HEK293 (cell line): ENCODE measurements around the gene OBSCN.
"Not testable (repeated sequence)": the region's sequence is repeated elsewhere in the genome, so short reads cannot be mapped to it uniquely, and the experiment has no call there.

Source experiments
- CTCF ChIA-PET: fragments of 350-600 bp; formaldehyde crosslinking; extraction: SDS; loops from one replicate; lab custom pipeline; 2021; ENCODE audit warnings: antibody characterized with exemption; lab: Yijun Ruan, JAX
- POLR2A ChIA-PET: fragments of 300-600 bp; formaldehyde crosslinking; extraction: SDS; loops from one replicate; lab custom pipeline; 2020; ENCODE audit warnings: antibody characterized with exemption, inconsistent platforms; lab: Yijun Ruan, JAX
- H3K27ac ChIP-seq: fragments of 200-500 bp; sonication (Bioruptor generic); 2 replicates; pipeline ENCODE4 v1.5.1; 2014; ENCODE audit warnings: low read depth, low read length, control low read depth, inconsistent platforms; ENCODE audit errors: extremely low read depth
- H3K36me3 ChIP-seq, 2 experiments: fragments of 200-500 bp in 1 of 2; sonication (Bioruptor generic) in 1 of 2; 1 replicate in 1 of 2; 2 replicates in 1 of 2; pipeline ENCODE4 v1.5.1; 2014 to 2017; ENCODE audit warnings: inconsistent platforms in 2 of 2, low read length in 2 of 2; ENCODE audit not compliant: control insufficient read depth in 2 of 2, insufficient read depth in 1 of 2
- H3K4me1 ChIP-seq: fragments of 200-500 bp; sonication (Bioruptor generic); 2 replicates; pipeline ENCODE4 v1.5.1; 2014; ENCODE audit warnings: mild to moderate bottlenecking, low read length, inconsistent platforms; ENCODE audit not compliant: control insufficient read depth, insufficient read depth
- H3K4me3 ChIP-seq: 2 replicates; pipeline ENCODE4 v1.5.1; 2011; ENCODE audit warnings: low read depth, mild to moderate bottlenecking, control low read depth, low read length, moderate library complexity
- H3K9me3 ChIP-seq: fragments of 200-500 bp; sonication (Bioruptor generic); 2 replicates; pipeline ENCODE4 v1.5.1; 2014; ENCODE audit warnings: low read depth, low read length, inconsistent platforms; ENCODE audit not compliant: control insufficient read depth, insufficient read depth
- BCL11B ChIP-seq: fragments of 450-650 bp; formaldehyde crosslinking; IDR thresholded peaks from 2 replicates; pipeline ENCODE4 v1.5.1; 2016; ENCODE audit warnings: low read depth, missing biosample characterization, missing genetic modification characterization
- GLIS1 ChIP-seq: fragments of 450-650 bp; formaldehyde crosslinking; IDR thresholded peaks from 2 replicates; pipeline ENCODE4 v1.5.1; 2016; ENCODE audit warnings: missing biosample characterization, missing genetic modification characterization
- TRIM28 ChIP-seq: IDR thresholded peaks from 2 replicates; pipeline ENCODE4 v1.6.1; 2011; ENCODE audit warnings: low read length, control low read depth, borderline replicate concordance
- ZBTB6 ChIP-seq: fragments of 450-650 bp; formaldehyde crosslinking; IDR thresholded peaks from 2 replicates; pipeline ENCODE4 v1.5.1; 2017; ENCODE audit warnings: missing biosample characterization, missing genetic modification characterization
- ZNF10 ChIP-seq: fragments of 450-650 bp; formaldehyde crosslinking; IDR thresholded peaks from 2 replicates; pipeline ENCODE4 v1.5.1; 2017; ENCODE audit warnings: missing biosample characterization, missing genetic modification characterization
- ZNF121 ChIP-seq: fragments of 450-650 bp; formaldehyde crosslinking; IDR thresholded peaks from 2 replicates; pipeline ENCODE4 v1.5.1; 2016; ENCODE audit warnings: missing biosample characterization, missing genetic modification characterization
- ZNF133 ChIP-seq: fragments of 450-650 bp; formaldehyde crosslinking; IDR thresholded peaks from 2 replicates; pipeline ENCODE4 v1.5.1; 2016; ENCODE audit warnings: missing biosample characterization, missing genetic modification characterization
- ZNF138 ChIP-seq: fragments of 450-650 bp; formaldehyde crosslinking; IDR thresholded peaks from 2 replicates; pipeline ENCODE4 v1.5.1; 2016; ENCODE audit warnings: missing biosample characterization, missing genetic modification characterization, borderline replicate concordance
- ZNF184 ChIP-seq: fragments of 450-650 bp; IDR thresholded peaks from 2 replicates; pipeline ENCODE4 v1.5.1; 2018; ENCODE audit warnings: missing biosample characterization, mild to moderate bottlenecking, missing genetic modification characterization
- ZNF280C ChIP-seq: fragments of 450-650 bp; formaldehyde crosslinking; IDR thresholded peaks from 2 replicates; pipeline ENCODE4 v1.5.1; 2016; ENCODE audit warnings: missing biosample characterization, missing genetic modification characterization
- ZNF324 ChIP-seq: fragments of 450-650 bp; formaldehyde crosslinking; IDR thresholded peaks from 2 replicates; pipeline ENCODE4 v1.5.1; 2016; ENCODE audit warnings: missing biosample characterization, missing genetic modification characterization
- ZNF518A ChIP-seq: fragments of 450-650 bp; formaldehyde crosslinking; conservative IDR thresholded peaks from 2 replicates; pipeline ENCODE4 v1.5.1; 2016; ENCODE audit warnings: low read depth, missing biosample characterization, missing genetic modification characterization
- ZNF548 ChIP-seq: fragments of 450-650 bp; formaldehyde crosslinking; IDR thresholded peaks from 2 replicates; pipeline ENCODE4 v1.5.1; 2016; ENCODE audit warnings: missing biosample characterization, missing genetic modification characterization
- ZNF549 ChIP-seq: fragments of 450-650 bp; IDR thresholded peaks from 2 replicates; pipeline ENCODE4 v1.5.1; 2018; ENCODE audit warnings: missing biosample characterization, missing genetic modification characterization, mild to moderate bottlenecking, inconsistent platforms, moderate library complexity
- ZNF555 ChIP-seq: fragments of 450-650 bp; formaldehyde crosslinking; conservative IDR thresholded peaks from 2 replicates; pipeline ENCODE4 v1.5.1; 2017; ENCODE audit warnings: missing biosample characterization, mild to moderate bottlenecking, missing genetic modification characterization, inconsistent platforms
- ZNF704 ChIP-seq: fragments of 450-650 bp; formaldehyde crosslinking; IDR thresholded peaks from 2 replicates; pipeline ENCODE4 v1.5.1; 2016; ENCODE audit warnings: missing biosample characterization, missing genetic modification characterization
- ZNF768 ChIP-seq: fragments of 450-650 bp; formaldehyde crosslinking; IDR thresholded peaks from 2 replicates; pipeline ENCODE4 v1.5.1; 2018; ENCODE audit warnings: missing biosample characterization, mild to moderate bottlenecking, missing genetic modification characterization

The OBSCN gene

GRCh38 chr1:228221097-228221496, 13.3 kb downstream of the OBSCN start:
- CTCF ChIA-PET = not testable (repeated sequence)

GRCh38 chr1:228222548-228222947, 14.7 kb downstream of the OBSCN start:
- ChIA-PET CTCF (interaction anchor here (1.4 kb wide), 1 partner anchor 8 kb away, joined by 7 read pairs; no protein-coding TSS in a partner anchor), POLR2A (no interaction called here)
- Histone ChIP-seq H3K4me3 (no peak overlapping the region), H3K4me1 (no peaks in the 10 kb centered on the region), H3K9me3 (no peaks in the 10 kb centered on the region), H3K27ac (no peak overlapping the region), H3K36me3 (peaks cover 3 to 43% of the 10 kb centered on the region in 2 experiments)
- no peak for TF ChIP-seq ZNF280C (tag by site-specific recombination)
- TF ChIP-seq ZNF324 (tag by site-specific recombination) = no peak
- TF ChIP-seq ZNF518A = no peak
- no peak for TF ChIP-seq ZNF555 (tag by site-specific recombination)
- no peak for TF ChIP-seq ZNF133 (tag by site-specific recombination)
- no peak for TF ChIP-seq TRIM28
- no peak for TF ChIP-seq ZNF548
- TF ChIP-seq ZNF184 (tag by site-specific recombination) = no peak
- no peak for TF ChIP-seq ZNF704
- TF ChIP-seq ZNF768 (tag by site-specific recombination) = no peak
- TF ChIP-seq ZBTB6 (tag by site-specific recombination) = no peak
- TF ChIP-seq BCL11B (tag by site-specific recombination) = no peak
- no peak for TF ChIP-seq ZNF138
- TF ChIP-seq GLIS1 (tag by site-specific recombination) = no peak
- TF ChIP-seq ZNF549 = no peak
- no peak for TF ChIP-seq ZNF10 (tag by site-specific recombination)

More at GRCh38 chr1:228221097-228221496, 13.3 kb downstream of the OBSCN start:
- H3K4me3 ChIP-seq, H3K9me3 ChIP-seq, H3K4me1 ChIP-seq, POLR2A ChIA-PET, H3K27ac ChIP-seq: not testable (repeated sequence)
- peak; percentile 84 for TF ChIP-seq ZNF121
- H3K36me3 ChIP-seq = peaks cover 3 to 42% of the 10 kb centered on the region in 2 experiments
